HCT116 (cell line): Measurements from ENCODE around the gene MON2. TPM values are rescaled to one million over a fixed set of nuclear protein-coding genes. Genes with fewer than 3 reads are reported as not detected.

Experiments used
- ATAC-seq: fragments of 200-7000 bp; cut with Tn5 transposase; 2 replicates; pipeline ENCODE4 v1.9.1; 2020; ENCODE audit warnings: mild to moderate bottlenecking, moderate library complexity
- BruUV-seq: library from RNA; stranded (reverse); fragments of 400-500 nt; replicated peaks from 2 replicates; lab custom pipeline; 2021; lab: Mats Ljungman, UMichigan
- CTCF ChIA-PET: fragments of 300-600 bp; sonication (Branson Sonifier 250); formaldehyde crosslinking; loops from one replicate; lab custom pipeline; 2021; ENCODE audit warnings: antibody characterized with exemption; lab: Charles Lee
- POLR2A ChIA-PET: fragments of 300-600, 350-600 bp; sonication (Branson Sonifier 250); formaldehyde crosslinking; loops from one replicate; lab custom pipeline; 2021; ENCODE audit warnings: antibody characterized with exemption; lab: Charles Lee
- RAD21 ChIA-PET, 2 experiments: fragments of 300-600 bp; sonication (Branson Sonifier 250); formaldehyde crosslinking; loops; one replicate each; lab custom pipeline; 2023; ENCODE audit warnings: low total read pairs in 2 of 2; ENCODE audit not compliant: uncharacterized antibody in 2 of 2, unreplicated experiment in 2 of 2, low non-redundant PET in 1 of 2; lab: Charles Lee
- DNase-seq: peaks from one replicate; pipeline ENCODE4 v3.0.0-alpha.2; 2010; ENCODE audit warnings: low read depth, low spot score
- H2AFZ ChIP-seq: fragments of 200-600 bp; shearing (Covaris generic), sonication (generic); 2 replicates; pipeline ENCODE4 v1.6.1; 2017; ENCODE audit warnings: low read depth, mixed run types, mixed read lengths, antibody characterized with exemption, low read length; ENCODE audit not compliant: poor library complexity, severe bottlenecking
- H3K27ac ChIP-seq: 2 replicates; pipeline ENCODE4 v1.5.1; 2012; ENCODE audit warnings: low read depth, low read length
- H3K27me3 ChIP-seq: fragments of 200-600 bp; sonication (generic); 2 replicates; pipeline ENCODE4 v1.6.1; 2016; ENCODE audit warnings: mixed run types, low read length, mixed read lengths; ENCODE audit not compliant: insufficient read depth
- H3K36me3 ChIP-seq, 2 experiments: fragments of 200-500 bp in 1 of 2; fragments of 200-600 bp in 1 of 2; sonication (Bioruptor generic) in 1 of 2; sonication (generic) in 1 of 2; 2 replicates each; pipeline versions ENCODE4 v1.5.1 to v1.6.1; 2014 to 2016; ENCODE audit warnings: low read length in 2 of 2, inconsistent platforms in 1 of 2, mixed read lengths in 1 of 2, mixed run types in 1 of 2; ENCODE audit not compliant: insufficient read depth in 2 of 2, control insufficient read depth in 1 of 2
- H3K4me1 ChIP-seq, 2 experiments: fragments of 200-600 bp in 1 of 2; sonication (generic) in 1 of 2; 2 replicates each; pipeline versions ENCODE4 v1.5.1 to v1.6.1; 2012 to 2017; ENCODE audit warnings: low read length in 2 of 2, inconsistent platforms in 1 of 2, mild to moderate bottlenecking in 1 of 2, mixed read lengths in 1 of 2, mixed run types in 1 of 2, moderate library complexity in 1 of 2; ENCODE audit not compliant: insufficient read depth in 2 of 2, control insufficient read depth in 1 of 2
- H3K4me2 ChIP-seq: fragments of 200-600 bp; sonication (generic); 2 replicates; pipeline ENCODE4 v1.6.1; 2017; ENCODE audit warnings: mixed run types, low read length, mixed read lengths
- H3K4me3 ChIP-seq, 2 experiments: fragments of 200-600 bp in 1 of 2; sonication (generic) in 1 of 2; replicated peaks in 1 of 2; 2 replicates each; pipeline ENCODE4 v1.5.1; 2011 to 2016; ENCODE audit warnings: low read length in 2 of 2, control low read depth in 1 of 2, low read depth in 1 of 2, mild to moderate bottlenecking in 1 of 2, mixed read lengths in 1 of 2, mixed run types in 1 of 2
- H3K79me2 ChIP-seq: fragments of 200-600 bp; sonication (generic); 2 replicates; pipeline ENCODE4 v1.6.1; 2017; ENCODE audit warnings: mild to moderate bottlenecking, mixed run types, low read length, moderate library complexity, mixed read lengths; ENCODE audit not compliant: insufficient read depth
- H3K9ac ChIP-seq: fragments of 200-600 bp; sonication (generic); 2 replicates; pipeline ENCODE4 v1.6.1; 2016; ENCODE audit warnings: low read length, mixed read lengths
- H3K9me2 ChIP-seq: fragments of 200-600 bp; sonication (generic), shearing (Covaris generic); 2 replicates; pipeline ENCODE4 v1.6.1; 2017; ENCODE audit warnings: mixed run types, mild to moderate bottlenecking, moderate library complexity; ENCODE audit not compliant: insufficient read depth
- H3K9me3 ChIP-seq, 2 experiments: fragments of 200-500 bp in 1 of 2; fragments of 200-600 bp in 1 of 2; sonication (Bioruptor generic) in 1 of 2; sonication (generic) in 1 of 2; 2 replicates each; pipeline ENCODE4 v1.6.1; 2014 to 2017; ENCODE audit warnings: low read length in 2 of 2, mixed read lengths in 2 of 2, inconsistent platforms in 1 of 2, low read depth in 1 of 2, mild to moderate bottlenecking in 1 of 2, mixed run types in 1 of 2, moderate library complexity in 1 of 2; ENCODE audit not compliant: control insufficient read depth in 1 of 2, insufficient read depth in 1 of 2
- H4K20me1 ChIP-seq: fragments of 200-600 bp; sonication (generic), shearing (Covaris generic); 2 replicates; pipeline ENCODE4 v1.6.1; 2017; ENCODE audit warnings: mixed run types, mild to moderate bottlenecking, moderate library complexity; ENCODE audit not compliant: insufficient read depth
- CBX3 ChIP-seq: IDR thresholded peaks from 2 replicates; pipeline ENCODE4 v1.6.1; 2012; ENCODE audit warnings: low read depth
- CTCF ChIP-seq, 3 experiments: fragments of 200-600 bp in 1 of 3; sonication (generic) in 1 of 3; IDR thresholded peaks in 2 of 3; conservative IDR thresholded peaks in 1 of 3; 2 replicates each; pipeline ENCODE4 v1.5.1; 2012 to 2017; ENCODE audit warnings: low read depth in 2 of 3, low read length in 2 of 3, antibody characterized with exemption in 1 of 3, borderline replicate concordance in 1 of 3, control low read depth in 1 of 3, mild to moderate bottlenecking in 1 of 3, mixed read lengths in 1 of 3, mixed run types in 1 of 3, moderate library complexity in 1 of 3; ENCODE audit not compliant: insufficient read depth in 1 of 3
- ELF1 ChIP-seq: IDR thresholded peaks from 2 replicates; pipeline ENCODE4 v1.6.1; 2012; ENCODE audit warnings: low read depth, borderline replicate concordance
- EZH2 ChIP-seq: fragments of 200-600 bp; sonication (generic); IDR thresholded peaks from 2 replicates; pipeline ENCODE4 v1.6.1; 2017; ENCODE audit warnings: antibody characterized with exemption, mixed run types
- EZH2phosphoT487 ChIP-seq: fragments of 200-600 bp; IDR thresholded peaks from 2 replicates; pipeline ENCODE4 v1.6.1; 2018; ENCODE audit warnings: antibody characterized with exemption, borderline replicate concordance
- JUND ChIP-seq: IDR thresholded peaks from 2 replicates; pipeline ENCODE4 v1.6.1; 2012
- SRF ChIP-seq: IDR thresholded peaks from 2 replicates; pipeline ENCODE4 v1.6.1; 2012; ENCODE audit warnings: low read depth
- intact Hi-C: fragments of 100-400 bp; cut with micrococcal nuclease; formaldehyde crosslinking; loops from 2 replicates; pipeline ENCODE4 v1.10.0; 2022
- total RNA-seq: library from RNA; stranded (reverse); gene quantifications from one replicate; pipeline ENCODE4 v1.2.1, GENCODE V29; 2021; ENCODE audit not compliant: unreplicated experiment

MON2 gene
- total RNA-seq, 1 experiment from 2014 or later, result 30.7 TPM

GRCh38 chr12:62435303-62436163 lies 31.1 kb upstream of the MON2 start:
- Histone ChIP-seq H4K20me1 (no peaks in the 10 kb centered on the region), H3K9ac (no peak overlapping the region), H3K27me3 (no peaks in the 10 kb centered on the region), H3K9me2 (no peaks in the 10 kb centered on the region), H3K36me3 (no peaks in the 10 kb centered on the region), H3K79me2 (no peaks in the 10 kb centered on the region), H3K27ac (no peak overlapping the region), H3K4me3 (no peak overlapping the region), H3K4me2 (no peak overlapping the region), H3K4me1 (no peaks in the 10 kb centered on the region), H2AFZ (no peak overlapping the region), H3K9me3 (no peaks in the 10 kb centered on the region)
- ATAC-seq (no peak), DNase-seq (no peak)
- no TSS peak for BruUV-seq
- ChIA-PET CTCF (interaction anchor here (1.0 to 1.6 kb wide), 3 partner anchors 146 to 633 kb away, joined by 3 to 5 read pairs (median 3); no protein-coding TSS in a partner anchor), RAD21 (no interaction called here), POLR2A (no interaction called here)
- TF ChIP-seq CTCF (IDR thresholded peaks at IDR 0.05 in 2 of 3, conservative IDR thresholded peaks at IDR 0.05 in 1 of 3; ENCODE audit: borderline replicate concordance in 1 of 3, insufficient read depth in 1 of 3, low read depth in 2 of 3, low read length in 2 of 3) (no peak), SRF (no peak), EZH2 (no peak)
- intact Hi-C loops, result loop anchor here (5.0 kb wide), 1 partner anchor 147 kb away; no protein-coding TSS in a partner anchor

GRCh38 chr12:62436164-62436503 lies 30.5 kb upstream of the MON2 start:
- DNase-seq (no peak), ATAC-seq (no peak)
- Histone ChIP-seq H3K4me2 (no peak overlapping the region), H4K20me1 (no peaks in the 10 kb centered on the region), H3K27me3 (no peaks in the 10 kb centered on the region), H3K9ac (no peak overlapping the region), H3K36me3 (no peaks in the 10 kb centered on the region), H3K9me3 (no peaks in the 10 kb centered on the region), H3K4me1 (no peaks in the 10 kb centered on the region), H3K4me3 (no peak overlapping the region), H3K9me2 (no peaks in the 10 kb centered on the region), H3K79me2 (no peaks in the 10 kb centered on the region), H2AFZ (no peak overlapping the region), H3K27ac (no peak overlapping the region)
- BruUV-seq, result no TSS peak
- intact Hi-C loops, result loop anchor here (5.0 kb wide), 1 partner anchor 146 kb away; no protein-coding TSS in a partner anchor
- ChIA-PET RAD21 (no interaction called here), POLR2A (no interaction called here), CTCF (interaction anchor here (1.0 to 1.6 kb wide), 2 partner anchors 359 to 633 kb away, joined by 3 to 5 read pairs; no protein-coding TSS in a partner anchor)
- TF ChIP-seq CBX3 (no peak), EZH2phosphoT487 (no peak), SRF (no peak), ELF1 (no peak), CTCF (IDR thresholded peaks at IDR 0.05 in 2 of 3, conservative IDR thresholded peaks at IDR 0.05 in 1 of 3; ENCODE audit: borderline replicate concordance in 1 of 3, insufficient read depth in 1 of 3, low read depth in 2 of 3, low read length in 2 of 3) (no peak), JUND (no peak)
